Bronchial epithelial cell (primary cell): ENCODE measurements around the gene EIF2S3B. TPM values are rescaled to one million over a fixed set of nuclear protein-coding genes. Genes with fewer than 3 reads are reported as not detected.

Experiments
- DNase-seq: peaks from one replicate; pipeline ENCODE4 v3.0.0-alpha.2; 2010; ENCODE audit warnings: low read depth
- FAIRE-seq: peaks from 2 replicates; lab custom pipeline; 2011; peaks lifted over from hg19 to GRCh38; lab: Jason Lieb, UNC
- H3K27me3 ChIP-seq: 2 replicates; pipeline ENCODE4 v1.5.1; 2011; ENCODE audit warnings: low read length; ENCODE audit not compliant: control insufficient read depth, insufficient read depth
- H3K36me3 ChIP-seq: 2 replicates; pipeline ENCODE4 v1.5.1; 2011; ENCODE audit warnings: low read length; ENCODE audit not compliant: control insufficient read depth, insufficient read depth
- H3K4me3 ChIP-seq: 2 replicates; pipeline ENCODE4 v1.5.1; 2011; ENCODE audit warnings: mild to moderate bottlenecking, low read depth, low read length, control low read depth
- CTCF ChIP-seq: IDR thresholded peaks from 2 replicates; pipeline ENCODE4 v1.5.1; 2011; ENCODE audit warnings: mild to moderate bottlenecking, moderate library complexity, low read length, control low read depth, inconsistent platforms; ENCODE audit not compliant: insufficient read depth, severe bottlenecking
- total RNA-seq: library from RNA; depleted of rRNA; stranded (reverse); fragments of >200 nt; gene quantifications from 2 replicates; pipeline ENCODE4 v1.2.1, GENCODE V29; 2014

The EIF2S3B gene
- total RNA-seq, 1 donor from 2014 or later, result 0.79 TPM

- Histone ChIP-seq H3K27me3 (no peaks in the 10 kb centered on the region), H3K36me3 (no peaks in the 10 kb centered on the region), H3K4me3 (no peak overlapping the region)
- no peak for FAIRE-seq
- TF ChIP-seq CTCF, result no peak
- DNase-seq, result no peak
These were observed 7.1 kb downstream of the EIF2S3B start for GRCh38 chr12:10512798-10513197.

- Histone ChIP-seq H3K27me3 (no peaks in the 10 kb centered on the region), H3K4me3 (no peak overlapping the region), H3K36me3 (no peaks in the 10 kb centered on the region)
- FAIRE-seq (no peak), DNase-seq (no peak)
- TF ChIP-seq CTCF, result no peak
These were observed 15.9 kb downstream of the EIF2S3B start for GRCh38 chr12:10521555-10521954.

- no peak for FAIRE-seq
- no peak for DNase-seq
- no peaks in the 10 kb centered on the region for H3K27me3 ChIP-seq
- no peaks in the 10 kb centered on the region for H3K36me3 ChIP-seq
- H3K4me3 ChIP-seq, result no peak overlapping the region
- TF ChIP-seq CTCF, result no peak
These were observed 22.7 kb downstream of the EIF2S3B start for GRCh38 chr12:10528174-10528953.

- FAIRE-seq (no peak), DNase-seq (no peak)
- no peaks in the 10 kb centered on the region for H3K27me3 ChIP-seq
- no peaks in the 10 kb centered on the region for H3K36me3 ChIP-seq
- no peak for TF ChIP-seq CTCF
- H3K4me3 ChIP-seq, result no peak overlapping the region
These were observed 23.9 kb downstream of the EIF2S3B start for GRCh38 chr12:10529603-10530002.

GRCh38 chr12:10537721-10538120, 32.0 kb downstream of the EIF2S3B start:
- no peaks in the 10 kb centered on the region for H3K27me3 ChIP-seq
- no peak for TF ChIP-seq CTCF
- H3K36me3 ChIP-seq, result no peaks in the 10 kb centered on the region
- H3K4me3 ChIP-seq, result no peak overlapping the region
- DNase-seq, result no peak
- no peak for FAIRE-seq
